Epidermal melanocyte (primary cell): Measurements from ENCODE around the gene ZC3H13.
A peak's percentile ranks its signal among the peaks of the same experiment; 100 is the strongest.

ENCODE experiments used
- DNase-seq: peaks from one replicate; pipeline ENCODE4 v3.0.0; 2011; ENCODE audit warnings: low spot score; ENCODE audit not compliant: insufficient read length

ZC3H13 gene, protein sequence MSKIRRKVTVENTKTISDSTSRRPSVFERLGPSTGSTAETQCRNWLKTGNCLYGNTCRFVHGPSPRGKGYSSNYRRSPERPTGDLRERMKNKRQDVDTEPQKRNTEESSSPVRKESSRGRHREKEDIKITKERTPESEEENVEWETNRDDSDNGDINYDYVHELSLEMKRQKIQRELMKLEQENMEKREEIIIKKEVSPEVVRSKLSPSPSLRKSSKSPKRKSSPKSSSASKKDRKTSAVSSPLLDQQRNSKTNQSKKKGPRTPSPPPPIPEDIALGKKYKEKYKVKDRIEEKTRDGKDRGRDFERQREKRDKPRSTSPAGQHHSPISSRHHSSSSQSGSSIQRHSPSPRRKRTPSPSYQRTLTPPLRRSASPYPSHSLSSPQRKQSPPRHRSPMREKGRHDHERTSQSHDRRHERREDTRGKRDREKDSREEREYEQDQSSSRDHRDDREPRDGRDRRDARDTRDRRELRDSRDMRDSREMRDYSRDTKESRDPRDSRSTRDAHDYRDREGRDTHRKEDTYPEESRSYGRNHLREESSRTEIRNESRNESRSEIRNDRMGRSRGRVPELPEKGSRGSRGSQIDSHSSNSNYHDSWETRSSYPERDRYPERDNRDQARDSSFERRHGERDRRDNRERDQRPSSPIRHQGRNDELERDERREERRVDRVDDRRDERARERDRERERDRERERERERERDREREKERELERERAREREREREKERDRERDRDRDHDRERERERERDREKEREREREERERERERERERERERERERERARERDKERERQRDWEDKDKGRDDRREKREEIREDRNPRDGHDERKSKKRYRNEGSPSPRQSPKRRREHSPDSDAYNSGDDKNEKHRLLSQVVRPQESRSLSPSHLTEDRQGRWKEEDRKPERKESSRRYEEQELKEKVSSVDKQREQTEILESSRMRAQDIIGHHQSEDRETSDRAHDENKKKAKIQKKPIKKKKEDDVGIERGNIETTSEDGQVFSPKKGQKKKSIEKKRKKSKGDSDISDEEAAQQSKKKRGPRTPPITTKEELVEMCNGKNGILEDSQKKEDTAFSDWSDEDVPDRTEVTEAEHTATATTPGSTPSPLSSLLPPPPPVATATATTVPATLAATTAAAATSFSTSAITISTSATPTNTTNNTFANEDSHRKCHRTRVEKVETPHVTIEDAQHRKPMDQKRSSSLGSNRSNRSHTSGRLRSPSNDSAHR (N-terminal part only)

DNA sequence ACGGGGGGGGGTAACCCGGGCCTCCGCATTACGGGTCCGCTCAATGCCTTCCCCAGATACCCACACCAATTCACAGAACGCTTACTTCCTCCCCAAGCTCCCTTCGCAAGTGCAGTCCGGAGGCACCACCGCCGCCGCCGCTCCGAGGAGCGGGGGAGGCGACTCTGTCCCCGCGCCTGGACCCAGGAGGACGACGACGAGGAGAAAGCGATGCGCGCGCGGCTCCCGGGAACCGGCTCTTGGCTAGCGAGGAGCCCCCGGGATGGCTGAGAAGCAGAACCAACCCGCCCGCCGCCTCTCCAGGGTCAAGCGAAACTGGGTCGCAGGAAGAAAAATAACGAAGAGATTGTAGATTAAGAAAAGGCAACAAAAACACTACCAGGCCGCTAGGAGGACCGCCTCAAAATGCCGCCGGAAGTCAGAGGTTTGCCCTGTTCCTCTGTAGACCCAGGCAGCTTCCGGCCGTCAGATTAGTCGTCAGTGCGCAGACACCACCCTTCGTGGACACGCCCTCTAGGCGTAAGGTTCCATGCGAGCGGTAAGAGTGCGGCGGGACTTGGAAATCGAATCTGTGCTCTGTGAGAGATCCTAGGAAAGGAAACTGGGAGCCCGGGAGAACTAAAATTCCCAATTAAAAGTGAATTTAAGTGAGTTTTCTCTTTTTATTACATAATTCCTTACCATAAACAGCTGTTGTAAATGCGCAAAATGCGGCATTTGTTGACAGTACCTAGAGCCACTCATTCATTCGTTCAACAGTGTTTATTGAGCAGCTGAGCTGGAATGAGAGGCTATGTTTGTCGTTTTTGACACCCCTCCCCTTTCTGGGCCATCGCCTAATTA is at the start of gene ZC3H13:
Gene ZC3H13, minus strand, starts transcription at position 428 of the 843 bp plus-strand sequence. CDS start 7,239 bp downstream, outside the sequence.
- peak; percentile 80 for DNase-seq

DNA sequence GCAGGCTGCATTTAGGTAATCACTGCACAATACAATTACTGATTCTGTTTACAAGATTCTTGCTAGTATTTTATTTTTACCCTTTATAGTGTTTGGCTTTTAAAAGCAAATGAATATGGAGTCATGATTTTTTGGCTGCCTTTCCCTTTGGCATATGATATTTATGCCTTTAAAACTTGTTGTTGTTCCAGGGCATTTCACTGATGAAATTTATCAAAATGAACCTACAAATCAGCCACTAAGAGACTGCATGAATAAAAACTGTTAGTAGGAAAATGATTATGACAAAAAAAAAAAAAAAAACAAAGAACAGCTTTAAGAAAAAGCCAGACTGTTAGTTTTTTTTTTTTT is 49.7 kb upstream of the ZC3H13 start:
- no peak for DNase-seq

DNA sequence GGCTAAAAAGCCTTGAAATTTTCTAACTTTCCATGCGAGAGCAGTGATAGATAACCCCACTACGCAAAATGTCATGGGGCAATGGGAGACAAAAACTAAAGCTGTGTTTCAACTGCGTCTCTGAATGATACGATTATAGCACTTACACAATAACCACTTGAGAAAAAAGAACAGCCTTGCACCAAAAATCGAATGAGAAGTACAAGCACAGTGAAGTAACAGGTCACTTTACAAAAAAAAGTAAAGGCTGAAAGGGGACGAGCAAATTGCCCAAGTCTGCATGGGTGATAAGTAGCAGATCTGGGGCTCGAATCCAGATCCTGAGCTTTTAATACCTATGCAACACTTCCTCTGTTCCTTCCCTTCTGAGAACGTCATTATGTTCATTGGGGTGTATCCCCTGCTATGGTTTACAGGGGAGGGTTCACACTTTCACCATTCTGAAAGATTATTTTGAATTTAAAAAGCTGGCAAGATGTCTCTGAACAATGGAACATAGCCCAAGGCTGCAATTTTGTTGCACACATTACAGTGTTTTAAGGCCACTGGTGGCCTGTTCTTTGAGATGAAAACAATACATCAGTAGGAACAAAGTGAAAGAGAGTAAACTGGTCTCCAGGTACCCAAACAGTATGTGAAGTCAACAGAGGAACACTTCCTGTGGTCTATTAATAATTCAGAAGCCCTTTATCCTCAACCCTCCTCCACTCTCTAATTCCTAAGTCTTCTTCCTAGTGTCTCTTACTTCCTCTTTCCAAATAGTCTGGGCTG is 49.1 kb upstream of the ZC3H13 start:
- DNase-seq, result no peak

DNA sequence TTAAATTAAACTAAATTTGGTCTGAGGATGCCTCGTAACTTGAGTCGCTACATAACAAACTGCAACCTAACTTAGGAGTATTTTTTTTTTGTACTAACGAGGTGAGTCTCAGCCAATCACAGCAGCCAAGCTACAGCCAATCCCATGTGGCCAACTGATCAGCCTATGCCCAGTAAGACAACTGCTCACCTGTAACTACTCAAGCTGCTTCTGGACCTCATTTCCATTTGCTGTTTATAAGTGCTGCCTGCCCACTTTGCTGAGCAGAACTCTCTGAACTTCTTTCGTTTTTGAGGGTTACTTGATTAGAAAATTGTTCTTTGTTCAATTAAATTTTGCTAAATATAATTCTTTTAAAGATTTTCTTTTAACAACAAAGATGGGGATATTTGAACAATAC is 48.5 kb upstream of the ZC3H13 start:
- no peak for DNase-seq

DNA sequence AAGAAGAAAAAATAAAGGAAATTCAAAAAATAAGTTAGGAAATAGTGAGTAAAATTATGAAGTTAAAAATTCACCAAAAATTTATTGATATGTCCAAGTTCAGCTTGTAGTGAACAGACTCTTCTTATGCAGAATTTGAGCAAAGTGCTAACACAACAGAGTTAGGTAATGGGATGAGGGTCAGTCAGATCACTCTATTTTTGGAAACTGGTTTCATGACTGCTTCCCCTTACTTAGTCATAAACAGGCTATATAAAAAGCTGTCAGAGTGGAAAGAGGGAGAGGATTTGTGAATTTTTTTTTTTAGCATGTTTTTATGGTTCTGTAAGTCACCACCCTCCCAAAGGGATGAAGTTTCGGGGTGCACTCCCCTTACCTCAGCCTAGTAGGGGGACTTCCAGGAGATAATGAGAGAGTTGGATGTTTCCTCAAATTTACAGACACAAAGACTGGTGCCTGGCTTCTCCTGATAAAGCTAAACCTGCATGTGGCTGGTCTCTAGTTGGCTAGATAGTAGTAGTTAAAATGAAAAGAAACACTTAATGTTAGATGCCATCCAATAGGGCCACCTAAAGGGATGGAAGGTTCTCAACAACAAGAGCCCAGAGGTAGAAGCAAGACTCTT is 47.8 kb upstream of the ZC3H13 start:
- no peak for DNase-seq

DNA sequence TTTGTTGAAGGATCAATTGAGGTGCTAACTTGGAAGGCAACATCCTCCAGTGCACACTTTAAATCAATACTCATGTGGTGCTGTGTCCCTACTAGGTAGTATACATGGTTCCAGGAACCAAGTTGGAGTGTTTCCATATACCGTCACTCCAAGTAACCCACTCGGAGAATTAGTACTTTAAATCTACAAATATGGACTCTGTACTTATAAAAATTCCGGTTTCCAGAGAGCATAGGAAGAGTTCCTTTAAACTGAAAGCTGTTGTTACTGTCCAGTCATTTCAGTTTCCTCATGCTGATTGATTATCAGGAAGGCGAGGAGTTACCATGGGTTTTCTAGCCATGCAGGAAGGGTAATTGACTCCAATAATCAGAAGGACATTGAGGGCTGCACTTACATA is 45.1 kb upstream of the ZC3H13 start:
- no peak for DNase-seq

DNA sequence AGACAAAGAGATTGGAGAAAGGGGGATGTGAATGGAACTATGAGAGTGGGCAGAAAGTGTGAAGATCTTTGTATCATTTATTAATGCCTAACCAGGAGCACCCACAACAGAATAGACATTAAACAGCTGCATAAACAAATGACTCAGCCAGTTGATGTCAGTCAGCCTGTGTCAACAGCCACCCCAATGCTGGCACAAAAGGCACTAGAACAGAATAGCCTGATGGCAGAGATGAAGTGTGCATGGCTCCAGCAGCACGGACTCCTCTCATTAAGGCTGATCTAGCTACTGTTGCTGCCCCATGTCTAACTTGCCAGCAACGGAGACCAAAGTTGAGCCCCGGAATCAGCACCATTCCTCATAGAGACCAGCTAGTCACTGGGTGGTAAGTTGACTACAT is 44.5 kb upstream of the ZC3H13 start:
- no peak for DNase-seq

DNA sequence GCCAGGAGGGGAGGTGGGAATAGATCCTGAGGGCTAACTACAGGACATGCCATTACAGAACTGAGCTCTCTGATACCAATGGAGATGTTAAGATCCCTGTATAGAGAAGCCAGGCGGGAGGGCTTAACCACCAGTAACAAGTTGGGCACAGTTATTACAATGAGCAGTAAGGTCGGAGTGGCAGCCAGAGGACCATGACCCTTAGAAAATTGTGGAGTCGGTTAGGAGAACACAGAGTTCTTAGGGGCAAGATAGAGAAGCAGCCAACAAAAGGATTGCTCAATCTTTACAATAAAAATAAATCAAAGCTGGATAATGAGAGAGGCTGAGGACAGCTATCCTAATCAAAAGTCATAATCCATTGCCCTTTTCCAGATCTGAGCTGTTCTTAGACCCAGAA is 41.9 kb upstream of the ZC3H13 start:
- no peak for DNase-seq

DNA sequence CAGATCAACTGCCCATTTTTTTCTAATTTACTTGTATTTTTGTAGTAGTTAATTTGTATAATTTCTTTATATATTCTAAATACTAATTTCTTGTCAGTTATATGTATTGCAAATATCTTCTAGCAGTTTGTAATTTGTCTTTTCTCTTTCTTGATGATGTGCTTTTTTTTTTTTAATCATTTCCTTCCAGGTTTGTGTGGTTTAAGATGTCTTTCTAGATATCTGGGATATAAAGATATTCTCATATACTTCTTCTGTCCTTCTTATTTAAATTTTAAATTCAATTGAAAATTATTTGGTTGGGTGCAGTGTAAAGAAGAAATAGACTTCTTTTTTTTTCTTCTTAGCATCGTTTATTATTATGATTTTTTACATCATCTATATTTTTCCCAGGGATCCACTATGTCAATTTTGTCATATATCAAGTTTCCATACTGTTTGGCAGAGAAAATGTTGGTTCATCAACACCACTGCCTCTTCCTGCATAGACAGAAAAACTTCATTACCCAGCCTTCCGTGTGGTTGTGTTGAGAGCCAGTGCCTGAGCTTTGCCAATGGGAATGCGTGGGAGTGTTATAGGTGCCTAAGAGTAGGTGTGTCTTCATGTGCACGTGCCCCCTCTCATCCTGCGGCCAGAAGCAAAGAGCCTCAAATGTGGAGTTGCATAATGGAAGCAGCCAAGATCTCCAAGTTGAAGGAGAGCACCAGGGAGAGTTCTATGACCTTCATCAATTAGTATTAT is 36.4 kb upstream of the ZC3H13 start:
- no peak for DNase-seq

DNA sequence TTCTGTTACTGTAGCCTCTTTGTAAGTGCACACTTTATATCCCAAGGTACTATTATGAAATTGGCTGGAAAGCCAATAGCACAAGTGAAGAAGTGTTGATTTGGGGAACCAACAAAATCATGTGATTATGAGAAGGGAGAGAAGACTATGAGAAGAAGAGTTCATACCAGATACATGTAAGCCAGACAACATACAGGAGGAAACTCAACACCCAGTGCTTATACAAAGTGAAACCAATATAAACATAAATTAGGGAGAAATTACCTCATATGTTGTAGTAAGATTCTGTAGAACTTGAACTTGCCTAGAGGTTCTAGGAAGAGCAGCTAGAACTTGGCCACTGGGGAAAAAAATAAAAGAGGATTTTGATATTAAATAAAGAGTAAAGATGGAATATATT is 34.9 kb upstream of the ZC3H13 start:
- DNase-seq, result no peak

DNA sequence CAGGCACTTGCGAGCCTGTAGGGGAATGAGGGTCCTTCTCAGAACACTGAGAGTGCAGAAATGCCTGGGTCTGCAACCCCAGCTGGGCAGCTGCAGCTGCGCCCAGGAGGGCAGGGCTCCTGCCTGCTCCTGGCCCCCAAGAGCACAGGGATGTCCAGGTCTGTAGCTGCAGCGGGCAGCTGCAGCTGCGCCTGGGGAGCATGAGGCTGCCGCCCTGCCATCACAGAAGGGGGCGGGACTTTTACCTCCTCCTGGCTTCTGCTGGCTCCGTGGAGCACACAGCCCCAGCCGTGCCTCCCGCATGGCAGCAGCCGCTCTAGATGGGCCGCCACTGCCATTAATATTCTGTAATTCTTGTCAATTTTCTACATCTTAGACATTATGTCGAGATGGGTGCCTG is 34.4 kb upstream of the ZC3H13 start:
- DNase-seq, result no peak

DNA sequence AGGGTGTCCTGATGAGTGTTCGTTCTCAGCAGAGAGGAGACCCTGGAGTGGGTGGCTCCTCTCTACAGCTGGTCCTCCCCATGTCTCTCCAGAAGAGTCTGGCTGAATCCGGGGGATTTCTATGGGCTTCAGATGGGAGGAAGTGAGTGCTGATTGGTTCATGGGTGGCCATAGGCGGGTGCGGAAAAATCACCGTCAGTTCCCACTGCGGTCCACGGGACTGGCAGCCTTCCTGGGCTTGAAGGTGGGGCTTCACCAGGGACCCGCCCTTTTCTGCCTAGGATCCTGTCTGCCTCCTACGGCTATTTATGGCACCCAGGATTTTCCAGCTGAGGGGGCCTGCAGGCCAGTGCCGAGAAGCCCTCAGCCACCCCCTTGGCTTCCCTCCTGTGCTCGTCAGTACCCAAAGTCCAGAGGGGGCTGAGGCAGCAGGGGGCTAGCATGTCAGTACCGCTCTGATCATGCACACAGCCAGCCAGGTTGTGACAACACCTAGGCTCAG is 33.9 kb upstream of the ZC3H13 start:
- no peak for DNase-seq

DNA sequence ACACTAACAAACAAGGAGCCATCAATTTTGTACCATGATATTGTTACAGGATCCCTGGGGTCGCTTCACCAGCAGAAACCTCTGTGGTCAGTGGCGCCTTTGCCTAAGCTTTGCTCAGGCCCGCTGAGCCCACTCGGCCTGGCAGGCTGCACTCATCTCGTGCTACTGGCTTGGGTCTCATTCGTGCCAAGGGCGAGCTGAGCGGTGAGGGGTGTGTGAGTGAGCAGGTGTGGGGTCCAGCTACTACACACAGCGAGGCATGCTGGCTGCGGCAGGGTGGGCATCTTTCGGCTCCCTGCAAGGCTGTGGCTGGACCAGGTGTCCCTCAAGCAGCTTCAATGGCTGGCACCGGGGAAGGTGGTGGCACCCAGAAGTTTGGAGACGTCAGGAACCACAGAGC is 33.2 kb upstream of the ZC3H13 start:
- DNase-seq, result no peak

DNA sequence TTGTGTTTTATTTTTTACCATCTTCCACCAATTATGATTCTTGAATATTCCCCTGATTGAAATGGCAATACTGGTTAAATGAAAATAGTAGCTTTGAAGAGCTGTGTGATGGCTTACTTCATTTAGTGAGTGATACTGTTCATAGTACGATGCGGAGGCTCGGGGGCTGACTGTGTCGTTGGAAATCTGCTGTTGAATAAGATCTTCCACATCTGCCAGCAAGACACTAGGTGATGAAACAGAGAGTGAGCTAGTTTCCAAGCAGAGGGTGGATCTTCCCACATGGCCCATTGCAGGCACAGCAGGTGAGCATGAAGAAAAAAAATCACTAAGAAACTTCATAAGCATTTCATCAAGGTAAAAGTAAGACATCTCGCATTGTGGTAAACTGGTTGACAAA is 29.8 kb upstream of the ZC3H13 start:
- no peak for DNase-seq

DNA sequence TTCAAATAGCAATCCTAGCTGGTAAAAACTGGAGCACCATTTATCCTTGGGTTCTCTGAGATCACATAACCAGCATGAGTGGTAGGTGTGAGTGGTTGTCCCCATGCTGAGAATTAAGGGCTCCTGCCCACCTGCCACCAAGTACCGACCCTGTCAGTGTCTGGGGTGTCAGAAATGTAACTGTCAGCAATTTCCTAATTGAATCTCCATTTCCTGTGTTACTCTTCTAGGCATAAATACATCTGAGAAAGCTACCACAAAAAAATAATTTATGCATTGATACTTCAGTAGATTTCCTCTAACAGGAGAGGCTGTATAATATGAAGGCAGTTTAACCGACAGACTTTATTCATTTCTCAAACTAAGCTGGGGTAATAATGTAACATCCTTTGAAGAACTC is 27.2 kb upstream of the ZC3H13 start:
- no peak for DNase-seq

DNA sequence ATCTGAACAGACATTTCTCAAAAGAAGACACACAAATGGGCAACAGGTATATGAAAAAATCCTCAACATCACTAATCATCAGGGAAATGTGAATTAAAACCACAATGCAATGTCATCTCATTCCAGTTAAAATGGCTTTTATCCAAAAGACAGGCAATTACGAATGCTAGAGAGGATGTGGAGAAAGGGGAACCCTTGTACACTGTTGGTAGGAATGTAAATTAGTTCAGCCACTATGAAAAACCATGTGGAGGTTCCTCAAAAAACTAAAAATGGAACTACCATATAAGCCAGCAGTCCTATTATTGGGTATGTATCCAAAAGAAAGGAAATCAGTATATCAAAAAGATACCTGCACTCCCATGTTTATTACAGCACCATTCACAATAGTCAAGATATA is 24.7 kb upstream of the ZC3H13 start:
- DNase-seq, result no peak

DNA sequence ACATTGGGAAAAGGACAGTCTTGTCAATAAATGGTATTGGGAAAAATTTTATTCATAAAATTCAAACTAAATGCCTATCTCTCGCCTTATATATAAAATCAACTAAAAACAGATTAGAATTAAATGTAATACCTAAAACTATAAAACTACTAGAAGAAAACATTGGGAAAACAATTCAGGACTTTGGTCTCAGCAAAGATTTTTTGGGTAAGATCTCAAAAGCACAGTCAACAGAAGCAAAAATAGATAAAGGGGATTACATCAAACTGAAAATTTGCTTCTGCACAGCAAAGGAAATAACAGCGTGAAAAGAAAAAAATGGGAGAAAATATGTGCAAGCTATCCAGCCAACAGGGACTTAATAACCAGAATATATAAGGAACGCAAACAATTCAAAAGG is 24.3 kb upstream of the ZC3H13 start:
- DNase-seq, result no peak

DNA sequence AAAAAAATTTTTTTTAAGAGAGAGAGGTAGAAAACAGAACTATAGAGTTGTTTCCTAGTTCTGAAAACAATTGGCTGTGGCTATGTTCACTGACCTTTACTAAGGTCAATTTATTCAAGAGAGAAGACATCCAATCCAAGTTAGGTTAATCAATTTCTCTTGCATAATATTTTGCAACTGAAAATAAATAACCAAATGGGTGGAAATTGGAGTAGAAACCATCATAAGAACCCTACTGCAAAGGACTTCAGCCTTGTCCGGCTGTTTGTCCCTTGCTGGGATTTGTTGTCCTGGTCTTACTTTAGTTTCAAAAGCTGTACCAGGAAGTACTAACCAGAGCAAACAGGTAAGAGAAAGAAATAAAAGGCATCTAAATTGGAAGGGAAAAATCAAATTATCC is 23.3 kb upstream of the ZC3H13 start:
- DNase-seq, result no peak
